Stimulated activated CD8-positive, alpha-beta memory T cell treated with anti-CD3 and anti-CD28 coated beads, Interleukin-4, amount 100 ng/mL, for 24 hours (primary cell): Measurements from ENCODE around the gene PGAM4.
"Not testable (repeated sequence)": the region's sequence is repeated elsewhere in the genome, so short reads cannot be mapped to it uniquely, and the experiment has no call there.

ENCODE experiments used
- DNase-seq: peaks from one replicate; pipeline ENCODE4 v3.0.0-alpha.2; 2020; ENCODE audit warnings: low read depth

The PGAM4 gene

GRCh38 chrX:77969538-77969937 lies at the start of gene PGAM4:
PGAM4 (minus strand) TSS chrX:77969638; CDS start chrX:77969638, 0 bp downstream.
- DNase-seq, result no peak

- no peak for DNase-seq
Observed at GRCh38 chrX:78011846-78012245, 42.4 kb upstream of the PGAM4 start.

- DNase-seq, result no peak
Observed at GRCh38 chrX:77979870-77980269, 10.4 kb upstream of the PGAM4 start.

GRCh38 chrX:77977518-77977917 lies 8.1 kb upstream of the PGAM4 start:
- no peak for DNase-seq

GRCh38 chrX:77977095-77977494 lies 7.7 kb upstream of the PGAM4 start:
- DNase-seq, result no peak

GRCh38 chrX:77975755-77976154 lies 6.3 kb upstream of the PGAM4 start:
- no peak for DNase-seq

GRCh38 chrX:77967631-77968030 lies 1.8 kb downstream of the PGAM4 start:
- no peak for DNase-seq

- DNase-seq, result no peak
Observed at GRCh38 chrX:77966361-77966760, 3.1 kb downstream of the PGAM4 start.

GRCh38 chrX:77962068-77962902 lies 7.2 kb downstream of the PGAM4 start:
- DNase-seq, result no peak

GRCh38 chrX:77961063-77961462 lies 8.4 kb downstream of the PGAM4 start:
- DNase-seq, result no peak

- no peak for DNase-seq
Observed at GRCh38 chrX:77960567-77960966, 8.9 kb downstream of the PGAM4 start.

- DNase-seq, result no peak
Observed at GRCh38 chrX:77953708-77954107, 15.7 kb downstream of the PGAM4 start.

- DNase-seq, result no peak
Observed at GRCh38 chrX:77953302-77953701, 16.1 kb downstream of the PGAM4 start.

GRCh38 chrX:77952173-77952572 lies 17.3 kb downstream of the PGAM4 start:
- DNase-seq, result no peak

GRCh38 chrX:77949840-77950239 lies 19.6 kb downstream of the PGAM4 start:
- DNase-seq, result no peak

GRCh38 chrX:77946571-77946970 lies 22.9 kb downstream of the PGAM4 start:
- no peak for DNase-seq

GRCh38 chrX:77945910-77946545 lies 23.4 kb downstream of the PGAM4 start:
- no peak for DNase-seq

- DNase-seq, result not testable (repeated sequence)
Observed at GRCh38 chrX:77945031-77945430, 24.4 kb downstream of the PGAM4 start.

GRCh38 chrX:77938083-77938680 lies 31.3 kb downstream of the PGAM4 start:
- no peak for DNase-seq

- DNase-seq, result no peak
Observed at GRCh38 chrX:77937291-77937690, 32.1 kb downstream of the PGAM4 start.

- DNase-seq, result no peak
Observed at GRCh38 chrX:77936299-77936698, 33.1 kb downstream of the PGAM4 start.

GRCh38 chrX:77935886-77936285 lies 33.6 kb downstream of the PGAM4 start:
- no peak for DNase-seq

- DNase-seq, result no peak
Observed at GRCh38 chrX:77930581-77930980, 38.9 kb downstream of the PGAM4 start.
